K562 (cell line): ENCODE measurements around the gene GPR83. TPM values are rescaled to one million over a fixed set of nuclear protein-coding genes. Genes with fewer than 3 reads are reported as not detected.

Source experiments
- ATAC-seq: fragments of 200-7000 bp; cut with Tn5 transposase; 3 replicates; pipeline ENCODE4 v1.9.1; 2020; ENCODE audit warnings: moderate library complexity
- BruUV-seq: library from RNA; stranded (reverse); fragments of 400-500 nt; replicated peaks from 2 replicates; lab custom pipeline; 2021; lab: Mats Ljungman, UMichigan
- CTCF ChIA-PET: fragments of 300-600 bp; formaldehyde crosslinking; extraction: SDS; loops from one replicate; lab custom pipeline; 2021; ENCODE audit warnings: low intra/inter-chr PET ratio; lab: Yijun Ruan, JAX
- POLR2A ChIA-PET: fragments of 300-600, 350-650 bp; sonication (Branson Sonifier 250); formaldehyde crosslinking; extraction: SDS; loops from one replicate; lab custom pipeline; 2021; ENCODE audit warnings: antibody characterized with exemption, inconsistent platforms; lab: Yijun Ruan, JAX
- DNase-seq, 4 experiments: peaks; one replicate each; pipeline versions ENCODE4 v3.0.0 to v3.0.0-alpha.2; 2011 to 2018; ENCODE audit warnings: low spot score in 3 of 4, mixed read lengths in 3 of 4; ENCODE audit errors: extremely low read depth in 1 of 4
- FAIRE-seq: peaks from 2 replicates; lab custom pipeline; 2011; peaks lifted over from hg19 to GRCh38; lab: Jason Lieb, UNC
- H2AFZ ChIP-seq: 2 replicates; pipeline ENCODE4 v1.6.0; 2011; ENCODE audit warnings: low read depth, low read length, control low read depth, inconsistent platforms
- H3K27ac ChIP-seq: fragments of 200-600 bp; 3 replicates; pipeline ENCODE4 v1.8.0; 2011; ENCODE audit warnings: low read depth, mild to moderate bottlenecking, control low read depth, inconsistent platforms, low read length, moderate library complexity, mixed read lengths; ENCODE audit errors: extremely low read depth
- H3K27me3 ChIP-seq, 2 experiments: fragments of 300-600 bp in 1 of 2; 2 replicates in 1 of 2; 3 replicates in 1 of 2; pipeline versions ENCODE4 v1.6.0 to v1.8.0; 2011; ENCODE audit warnings: inconsistent platforms in 2 of 2, low read length in 2 of 2, mild to moderate bottlenecking in 1 of 2, mixed read lengths in 1 of 2, moderate library complexity in 1 of 2; ENCODE audit not compliant: control insufficient read depth in 2 of 2, insufficient read depth in 2 of 2
- H3K36me3 ChIP-seq: fragments of 300-600 bp; 3 replicates; pipeline ENCODE4 v1.8.0; 2011; ENCODE audit warnings: mild to moderate bottlenecking, low read length, inconsistent platforms; ENCODE audit not compliant: control insufficient read depth, insufficient read depth
- H3K4me1 ChIP-seq, 2 experiments: fragments of 200-600 bp in 1 of 2; replicated peaks in 1 of 2; 2 replicates in 1 of 2; 3 replicates in 1 of 2; pipeline versions ENCODE4 v1.5.1 to v1.8.0; 2011; ENCODE audit warnings: inconsistent platforms in 2 of 2, low read length in 2 of 2, mild to moderate bottlenecking in 1 of 2, mixed read lengths in 1 of 2, moderate library complexity in 1 of 2; ENCODE audit not compliant: control insufficient read depth in 2 of 2, insufficient read depth in 2 of 2
- H3K4me2 ChIP-seq: 2 replicates; pipeline ENCODE4 v1.6.1; 2011; ENCODE audit warnings: low read length, control low read depth, inconsistent platforms, mixed read lengths; ENCODE audit not compliant: insufficient read depth
- H3K4me3 ChIP-seq: fragments of 200-600 bp; sonication (generic), shearing (Covaris generic); 2 replicates; pipeline ENCODE4 v1.5.1; 2016; ENCODE audit warnings: control low read depth, inconsistent platforms
- H3K79me2 ChIP-seq: fragments of 200-600 bp; 3 replicates; pipeline ENCODE4 v1.8.0; 2011; ENCODE audit warnings: low read length, inconsistent platforms; ENCODE audit not compliant: control insufficient read depth, insufficient read depth
- H3K9ac ChIP-seq, 2 experiments: 2 replicates each; pipeline versions ENCODE4 v1.6.0 to v1.6.1; 2011; ENCODE audit warnings: low read depth in 2 of 2, low read length in 2 of 2, control low read depth in 1 of 2, inconsistent platforms in 1 of 2, mild to moderate bottlenecking in 1 of 2, mixed read lengths in 1 of 2; ENCODE audit not compliant: insufficient read depth in 1 of 2
- H3K9me1 ChIP-seq: one replicate; pipeline ENCODE4 v1.6.0; 2011; ENCODE audit warnings: inconsistent platforms, mild to moderate bottlenecking, low read length, moderate library complexity; ENCODE audit not compliant: control insufficient read depth, insufficient read depth
- H3K9me3 ChIP-seq: replicated peaks from 2 replicates; pipeline ENCODE4 v1.5.1; 2011; ENCODE audit warnings: low read depth, low read length, inconsistent platforms; ENCODE audit not compliant: control insufficient read depth, insufficient read depth
- H4K20me1 ChIP-seq: replicated peaks from 2 replicates; pipeline ENCODE4 v1.6.1; 2011; ENCODE audit warnings: low read length, inconsistent platforms, mixed read lengths; ENCODE audit not compliant: control insufficient read depth, insufficient read depth
- GABPB1 ChIP-seq: sonication (generic); formaldehyde crosslinking; IDR thresholded peaks from 2 replicates; pipeline ENCODE4 v1.8.0; 2022; ENCODE audit warnings: mild to moderate bottlenecking, missing genetic modification reagents
- KDM1A ChIP-seq, 2 experiments: fragments of 450-650 bp; IDR thresholded peaks; 2 replicates each; pipeline ENCODE4 v1.6.1; 2016; ENCODE audit warnings: mild to moderate bottlenecking in 2 of 2
- RBM22 ChIP-seq: fragments of 200-400 bp; formaldehyde crosslinking; IDR thresholded peaks from 2 replicates; pipeline ENCODE4 v1.6.1; 2018; ENCODE audit warnings: low read length, low read depth; ENCODE audit not compliant: poor library complexity, severe bottlenecking
- TEAD1 ChIP-seq, 2 experiments: fragments of 450-650 bp in 1 of 2; sonication (generic) in 1 of 2; formaldehyde crosslinking; IDR thresholded peaks; 2 replicates each; pipeline versions ENCODE4 v1.4.0 to v1.8.0; 2020 to 2022; ENCODE audit warnings: mild to moderate bottlenecking in 2 of 2, missing genetic modification reagents in 1 of 2
- ZNF778 ChIP-seq: fragments of 450-650 bp; formaldehyde crosslinking; IDR thresholded peaks from 2 replicates; pipeline ENCODE4 v1.4.0; 2020; ENCODE audit warnings: mild to moderate bottlenecking, moderate library complexity
- WGBS: fragments of 100-300 bp; shearing (Covaris generic); methylation state at CpG from one replicate; pipeline ENCODE4 v1.1.6; 2016; ENCODE audit warnings: low coverage, mixed read lengths; ENCODE audit not compliant: insufficient coverage; ENCODE audit errors: missing lambda C conversion rate; 5-methylcytosine and 5-hydroxymethylcytosine counted together
- in situ Hi-C: fragments of 300-500 bp; cut with MboI; formaldehyde crosslinking; loops from 4 replicates; pipeline ENCODE4 v1.15.0; 2018; ENCODE audit warnings: inconsistent platforms, mixed read lengths
- intact Hi-C: fragments of 100-400 bp; cut with micrococcal nuclease; formaldehyde crosslinking; loops from 2 replicates; pipeline ENCODE4 v1.14.2; 2022
- polyA plus RNA-seq, 8 experiments: library from polyadenylated mRNA; depleted of rRNA in 4 of 8; stranded (reverse) in 5 of 8; unstranded in 3 of 8; fragments of >200 nt; fragmentation: Nextera tagmentation in 2 of 8; fragmentation: Illumina TruSeq in 1 of 8; extraction: Ambion mirVana in 2 of 8; extraction: Trizol in 1 of 8; gene quantifications; 2 replicates each; pipeline versions ENCODE4 v1.2.1 to v1.2.3, GENCODE V29; 2011 to 2014; ENCODE audit warnings: inconsistent platforms in 1 of 8, missing spikeins in 1 of 8
- total RNA-seq, 7 experiments: library from RNA; depleted of rRNA in 6 of 7; stranded (reverse); fragments of >200 nt in 6 of 7; fragmentation: Illumina TruSeq in 2 of 7; extraction: Trizol in 2 of 7; gene quantifications; 2 replicates each; pipeline versions ENCODE4 v1.2.1 to v1.2.3, GENCODE V29; 2011 to 2021; ENCODE audit warnings: low replicate concordance in 1 of 7
- TF ChIP-seq, protein P1 (sequence below): sonication (generic); formaldehyde crosslinking; IDR thresholded peaks from 2 replicates; pipeline ENCODE4 v1.8.0; 2023; ENCODE audit warnings: mild to moderate bottlenecking, missing genetic modification reagents
- TF ChIP-seq, protein P2 (sequence below): IDR thresholded peaks from 2 replicates; pipeline ENCODE4 v1.6.1; 2016; ENCODE audit warnings: missing genetic modification characterization, missing compliant biosample characterization

The GPR83 gene
- total and polyA plus RNA-seq, 9 of the 15 experiments (the other 6 are each of a cell fraction or from before 2014, with no cell fraction given): 0.03 to 0.13 (median 0.08) TPM; not detected in 2

DNA sequence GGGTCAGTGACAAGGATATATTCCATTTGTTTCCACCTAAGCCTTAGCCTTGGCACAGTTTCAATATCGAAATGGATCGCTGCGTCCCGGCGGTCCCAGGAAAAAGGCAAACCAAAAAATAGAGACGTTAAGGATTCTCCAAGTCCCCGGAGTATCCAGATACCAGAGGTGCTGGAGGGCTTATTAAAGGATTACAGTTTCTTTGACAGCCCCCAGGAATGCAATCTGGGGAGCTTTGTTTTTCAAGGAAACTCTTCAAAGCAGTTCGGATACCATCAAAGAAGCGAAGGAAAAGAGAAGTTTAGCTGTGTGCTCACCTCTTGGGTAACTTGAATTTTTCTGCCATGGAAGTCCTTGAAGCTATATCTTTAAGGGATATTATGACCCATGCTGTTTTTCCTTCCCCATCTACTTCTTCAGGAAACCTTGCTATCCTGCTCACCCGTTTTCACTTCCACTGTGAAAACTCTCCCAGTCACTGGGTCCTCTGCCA, 600 bp upstream of the GPR83 start (continued):
- TF ChIP-seq, protein P1, sequence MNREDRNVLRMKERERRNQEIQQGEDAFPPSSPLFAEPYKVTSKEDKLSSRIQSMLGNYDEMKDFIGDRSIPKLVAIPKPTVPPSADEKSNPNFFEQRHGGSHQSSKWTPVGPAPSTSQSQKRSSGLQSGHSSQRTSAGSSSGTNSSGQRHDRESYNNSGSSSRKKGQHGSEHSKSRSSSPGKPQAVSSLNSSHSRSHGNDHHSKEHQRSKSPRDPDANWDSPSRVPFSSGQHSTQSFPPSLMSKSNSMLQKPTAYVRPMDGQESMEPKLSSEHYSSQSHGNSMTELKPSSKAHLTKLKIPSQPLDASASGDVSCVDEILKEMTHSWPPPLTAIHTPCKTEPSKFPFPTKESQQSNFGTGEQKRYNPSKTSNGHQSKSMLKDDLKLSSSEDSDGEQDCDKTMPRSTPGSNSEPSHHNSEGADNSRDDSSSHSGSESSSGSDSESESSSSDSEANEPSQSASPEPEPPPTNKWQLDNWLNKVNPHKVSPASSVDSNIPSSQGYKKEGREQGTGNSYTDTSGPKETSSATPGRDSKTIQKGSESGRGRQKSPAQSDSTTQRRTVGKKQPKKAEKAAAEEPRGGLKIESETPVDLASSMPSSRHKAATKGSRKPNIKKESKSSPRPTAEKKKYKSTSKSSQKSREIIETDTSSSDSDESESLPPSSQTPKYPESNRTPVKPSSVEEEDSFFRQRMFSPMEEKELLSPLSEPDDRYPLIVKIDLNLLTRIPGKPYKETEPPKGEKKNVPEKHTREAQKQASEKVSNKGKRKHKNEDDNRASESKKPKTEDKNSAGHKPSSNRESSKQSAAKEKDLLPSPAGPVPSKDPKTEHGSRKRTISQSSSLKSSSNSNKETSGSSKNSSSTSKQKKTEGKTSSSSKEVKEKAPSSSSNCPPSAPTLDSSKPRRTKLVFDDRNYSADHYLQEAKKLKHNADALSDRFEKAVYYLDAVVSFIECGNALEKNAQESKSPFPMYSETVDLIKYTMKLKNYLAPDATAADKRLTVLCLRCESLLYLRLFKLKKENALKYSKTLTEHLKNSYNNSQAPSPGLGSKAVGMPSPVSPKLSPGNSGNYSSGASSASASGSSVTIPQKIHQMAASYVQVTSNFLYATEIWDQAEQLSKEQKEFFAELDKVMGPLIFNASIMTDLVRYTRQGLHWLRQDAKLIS (CRISPR knock-in tag): no peak
- no peak for TF ChIP-seq TEAD1 (CRISPR knock-in tag; IDR thresholded peaks at IDR 0.05)
- TF ChIP-seq ZNF778 (CRISPR knock-in tag): no peak

DNA sequence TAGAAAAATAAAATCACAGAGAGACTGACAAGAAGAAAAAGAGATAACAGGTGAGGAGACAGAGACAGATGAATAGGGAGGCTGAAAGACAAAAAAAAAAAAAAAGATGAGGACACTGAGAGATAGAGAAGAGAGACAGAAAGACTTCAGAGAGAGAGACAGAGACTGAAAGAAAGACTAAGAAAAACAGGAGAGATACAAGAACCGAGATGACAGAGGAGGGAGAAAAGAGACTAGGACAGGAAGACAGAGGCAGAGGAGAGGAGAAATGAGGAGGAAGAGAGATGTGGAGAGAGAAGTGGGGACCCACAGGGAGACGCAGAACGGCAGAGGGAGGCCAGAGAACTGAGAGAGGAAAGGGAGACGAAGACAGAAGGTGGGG, 771 bp downstream of the GPR83 start:
- Histone ChIP-seq H3K9ac (no peak overlapping the region), H3K9me3 (no peaks in the 10 kb centered on the region), H3K4me2 (no peak overlapping the region), H3K27ac (no peak overlapping the region), H3K4me3 (no peak overlapping the region), H3K36me3 (no peaks in the 10 kb centered on the region), H3K4me1 (peaks cover 0 to 10% of the 10 kb centered on the region in 2 experiments; a peak in 3 of 5 replicates), H3K79me2 (no peaks in the 10 kb centered on the region), H2AFZ (no peak overlapping the region), H3K9me1 (no peaks in the 10 kb centered on the region), H3K27me3 (peaks cover 11 to 44% of the 10 kb centered on the region in 2 experiments; a peak in 4 of 5 replicates), H4K20me1 (no peaks in the 10 kb centered on the region)
- CTCF ChIA-PET: no interaction called here
- no TSS peak for BruUV-seq
- no peak for ATAC-seq
- no peak for DNase-seq
- POLR2A ChIA-PET: no interaction called here
- 10% methylated on average over 2 of the region's 4 CpGs for WGBS
- no peak for FAIRE-seq
- intact Hi-C loops: no loop called here
- in situ Hi-C loops: no loop called here
- TF ChIP-seq RBM22 (no peak), KDM1A (IDR thresholded peaks at IDR 0.05) (no peak), GABPB1 (no peak)
- TF ChIP-seq, protein P2, sequence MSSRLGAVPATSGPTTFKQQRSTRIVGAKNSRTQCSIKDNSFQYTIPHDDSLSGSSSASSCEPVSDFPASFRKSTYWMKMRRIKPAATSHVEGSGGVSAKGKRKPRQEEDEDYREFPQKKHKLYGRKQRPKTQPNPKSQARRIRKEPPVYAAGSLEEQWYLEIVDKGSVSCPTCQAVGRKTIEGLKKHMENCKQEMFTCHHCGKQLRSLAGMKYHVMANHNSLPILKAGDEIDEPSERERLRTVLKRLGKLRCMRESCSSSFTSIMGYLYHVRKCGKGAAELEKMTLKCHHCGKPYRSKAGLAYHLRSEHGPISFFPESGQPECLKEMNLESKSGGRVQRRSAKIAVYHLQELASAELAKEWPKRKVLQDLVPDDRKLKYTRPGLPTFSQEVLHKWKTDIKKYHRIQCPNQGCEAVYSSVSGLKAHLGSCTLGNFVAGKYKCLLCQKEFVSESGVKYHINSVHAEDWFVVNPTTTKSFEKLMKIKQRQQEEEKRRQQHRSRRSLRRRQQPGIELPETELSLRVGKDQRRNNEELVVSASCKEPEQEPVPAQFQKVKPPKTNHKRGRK (tag): peak; percentile 78
